HG02852 (cell line): ENCODE data around the gene CEBPA.

ENCODE experiments used
- ATAC-seq: cut with Tn5 transposase; IDR thresholded peaks from one replicate; pipeline ENCODE4 v1.9.1; 2021; ENCODE audit warnings: mild to moderate bottlenecking, moderate library complexity; ENCODE audit not compliant: unreplicated experiment

Gene CEBPA

GRCh38 chr19:33252418-33252962, 49.8 kb downstream of the CEBPA start:
- ATAC-seq = no peak

- no peak for ATAC-seq
Measured at GRCh38 chr19:33251526-33252090, 50.7 kb downstream of the CEBPA start.

- no peak for ATAC-seq
Measured at GRCh38 chr19:33251076-33251475, 51.3 kb downstream of the CEBPA start.

GRCh38 chr19:33250500-33250899, 51.8 kb downstream of the CEBPA start:
- no peak for ATAC-seq
